SU-DHL-6 (cell line): ENCODE results near the gene ARMC10.

Experiments used
- EZH2phosphoT487 ChIP-seq: fragments of 200-600 bp; sonication (generic), shearing (Covaris generic); conservative IDR thresholded peaks from 2 replicates; pipeline ENCODE4 v1.6.1; 2018; ENCODE audit warnings: mild to moderate bottlenecking, antibody characterized with exemption, low read length, moderate library complexity, mixed read lengths
- TF ChIP-seq, protein P1 (sequence below): fragments of 200-600 bp; sonication (generic); IDR thresholded peaks from one replicate; pipeline ENCODE4 v1.5.1; 2017; ENCODE audit warnings: antibody characterized with exemption, mild to moderate bottlenecking, low read length, moderate library complexity; ENCODE audit not compliant: insufficient read depth, poor library complexity, severe bottlenecking

DNA sequence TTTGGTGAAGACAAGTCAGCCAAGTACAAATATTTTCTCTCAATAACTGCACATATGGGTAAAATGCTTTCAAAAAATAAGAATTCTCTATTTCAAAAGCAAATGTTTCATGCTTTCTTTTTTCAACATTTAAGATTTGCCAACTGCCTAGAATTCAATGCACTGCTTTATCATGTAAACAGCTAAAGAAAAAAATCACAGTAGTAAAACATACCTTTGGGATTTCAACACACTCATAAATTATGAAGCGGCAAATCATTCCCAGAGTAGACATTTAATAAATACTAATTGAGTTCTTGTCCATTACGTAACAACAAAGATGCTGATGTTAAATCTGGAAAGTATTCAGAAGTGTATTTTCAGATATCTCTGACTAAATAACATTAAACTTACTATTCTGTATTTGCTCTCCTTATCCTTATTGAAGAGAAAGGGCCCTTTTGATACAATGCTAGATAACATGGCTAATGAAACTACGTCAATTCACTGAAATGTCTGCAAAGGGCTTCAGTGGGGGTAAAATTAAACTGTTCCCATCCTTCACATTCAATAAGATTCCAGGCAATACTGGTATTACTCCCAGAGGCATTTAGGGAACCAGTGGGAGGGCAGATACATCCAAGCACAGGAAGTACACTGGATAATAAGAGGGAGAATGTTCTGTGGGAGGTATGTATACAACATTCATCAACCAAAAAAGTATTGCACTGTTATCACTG lies 60.1 kb downstream of the ARMC10 start:
- TF ChIP-seq, protein P1, sequence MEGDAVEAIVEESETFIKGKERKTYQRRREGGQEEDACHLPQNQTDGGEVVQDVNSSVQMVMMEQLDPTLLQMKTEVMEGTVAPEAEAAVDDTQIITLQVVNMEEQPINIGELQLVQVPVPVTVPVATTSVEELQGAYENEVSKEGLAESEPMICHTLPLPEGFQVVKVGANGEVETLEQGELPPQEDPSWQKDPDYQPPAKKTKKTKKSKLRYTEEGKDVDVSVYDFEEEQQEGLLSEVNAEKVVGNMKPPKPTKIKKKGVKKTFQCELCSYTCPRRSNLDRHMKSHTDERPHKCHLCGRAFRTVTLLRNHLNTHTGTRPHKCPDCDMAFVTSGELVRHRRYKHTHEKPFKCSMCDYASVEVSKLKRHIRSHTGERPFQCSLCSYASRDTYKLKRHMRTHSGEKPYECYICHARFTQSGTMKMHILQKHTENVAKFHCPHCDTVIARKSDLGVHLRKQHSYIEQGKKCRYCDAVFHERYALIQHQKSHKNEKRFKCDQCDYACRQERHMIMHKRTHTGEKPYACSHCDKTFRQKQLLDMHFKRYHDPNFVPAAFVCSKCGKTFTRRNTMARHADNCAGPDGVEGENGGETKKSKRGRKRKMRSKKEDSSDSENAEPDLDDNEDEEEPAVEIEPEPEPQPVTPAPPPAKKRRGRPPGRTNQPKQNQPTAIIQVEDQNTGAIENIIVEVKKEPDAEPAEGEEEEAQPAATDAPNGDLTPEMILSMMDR: no peak
- TF ChIP-seq EZH2phosphoT487: no peak
